B cell (primary cell): Measurements from ENCODE around the gene MAL. TPM values are rescaled to one million over a fixed set of nuclear protein-coding genes. Genes with fewer than 3 reads are reported as not detected.

Experiments
- ATAC-seq: fragments of 200-7000 bp; cut with Tn5 transposase; one replicate; pipeline ENCODE4 v1.10.0; 2021; ENCODE audit warnings: low read depth, mild to moderate bottlenecking, moderate number of reproducible peaks, moderate library complexity
- CTCF ChIA-PET: fragments of 350-600 bp; sonication (Branson Sonifier 250); formaldehyde crosslinking; loops from one replicate; lab custom pipeline; 2021; ENCODE audit warnings: antibody characterized with exemption, inconsistent platforms; lab: Charles Lee
- POLR2A ChIA-PET: fragments of 350-600 bp; sonication (Branson Sonifier 250); formaldehyde crosslinking; loops from one replicate; lab custom pipeline; 2021; ENCODE audit warnings: antibody characterized with exemption; lab: Charles Lee
- DNase-seq: peaks from one replicate; pipeline ENCODE4 v3.0.0; 2013
- H2AFZ ChIP-seq: 2 replicates; pipeline ENCODE4 v1.6.1; 2012; ENCODE audit warnings: mild to moderate bottlenecking, low read depth, low read length; ENCODE audit not compliant: insufficient read depth, poor library complexity, severe bottlenecking
- H3K27ac ChIP-seq, 2 donors: 1 replicate in 1 of 2; 2 replicates in 1 of 2; pipeline ENCODE4 v1.5.1; 2012 to 2013; ENCODE audit warnings: low read length in 2 of 2, mild to moderate bottlenecking in 2 of 2, moderate library complexity in 1 of 2
- H3K27me3 ChIP-seq, 4 experiments: fragments of 200-600 bp in 1 of 4; sonication (generic) in 1 of 4; replicated peaks in 1 of 4; 1 replicate in 2 of 4; 2 replicates in 2 of 4; pipeline versions ENCODE4 v1.6.1 to v1.7.0; 2013 to 2016; ENCODE audit warnings: low read length in 3 of 4, mild to moderate bottlenecking in 2 of 4, mixed read lengths in 1 of 4, moderate library complexity in 1 of 4; ENCODE audit not compliant: insufficient read depth in 4 of 4, control insufficient read depth in 3 of 4; ENCODE audit errors: control extremely low read depth in 1 of 4
- H3K36me3 ChIP-seq, 2 experiments: replicated peaks in 1 of 2; 1 replicate in 1 of 2; 2 replicates in 1 of 2; pipeline versions ENCODE4 v1.6.1 to v1.7.1; 2013; ENCODE audit warnings: low read length in 1 of 2; ENCODE audit not compliant: insufficient read depth in 2 of 2, control insufficient read depth in 1 of 2; ENCODE audit errors: control extremely low read depth in 1 of 2, extremely low read depth in 1 of 2
- H3K4me1 ChIP-seq, 2 donors: fragments of 200-600 bp in 1 of 2; sonication (generic) in 1 of 2; 1 replicate in 1 of 2; 2 replicates in 1 of 2; pipeline versions ENCODE4 v1.5.1 to v1.6.1; 2013 to 2017; ENCODE audit warnings: low read length in 2 of 2; ENCODE audit not compliant: control insufficient read depth in 2 of 2, insufficient read depth in 2 of 2
- H3K4me2 ChIP-seq: replicated peaks from 2 replicates; pipeline ENCODE3; 2012; ENCODE audit warnings: mild to moderate bottlenecking, low read depth, low read length; ENCODE audit not compliant: poor library complexity, severe bottlenecking
- H3K4me3 ChIP-seq, 5 experiments: fragments of 200-600 bp in 1 of 5; sonication (generic) in 1 of 5; 1 replicate in 3 of 5; 2 replicates in 2 of 5; pipeline versions ENCODE4 v1.5.1 to v1.7.0; 2011 to 2016; ENCODE audit warnings: low read length in 4 of 5, mild to moderate bottlenecking in 4 of 5, low read depth in 2 of 5, control low read depth in 1 of 5, moderate library complexity in 1 of 5; ENCODE audit not compliant: insufficient read depth in 1 of 5; ENCODE audit errors: control extremely low read depth in 1 of 5, extremely low read depth in 1 of 5
- H3K79me2 ChIP-seq: fragments of 200-600 bp; sonication (generic); one replicate; pipeline ENCODE4 v1.6.0; 2016; ENCODE audit warnings: low read length; ENCODE audit not compliant: control insufficient read depth, insufficient read depth
- H3K9ac ChIP-seq: fragments of 200-600 bp; sonication (generic); 2 replicates; pipeline ENCODE4 v1.6.1; 2017; ENCODE audit warnings: mild to moderate bottlenecking, low read length, moderate library complexity
- H3K9me3 ChIP-seq, 3 donors: one replicate each; pipeline versions ENCODE4 v1.6.1 to v1.7.1; 2013; ENCODE audit warnings: low read length in 2 of 3; ENCODE audit not compliant: control insufficient read depth in 2 of 3, insufficient read depth in 1 of 3; ENCODE audit errors: control extremely low read depth in 1 of 3
- H4K20me1 ChIP-seq: 2 replicates; pipeline ENCODE4 v1.6.0; 2012; ENCODE audit warnings: mild to moderate bottlenecking, low read length; ENCODE audit not compliant: insufficient read depth, control insufficient read depth, poor library complexity, severe bottlenecking
- H3K27ac Mint-ChIP-seq: one replicate; pipeline ENCODE4 v1.8.0; 2021; ENCODE audit warnings: mixed read lengths
- H3K27me3 Mint-ChIP-seq: one replicate; pipeline ENCODE4 v1.8.0; 2021; ENCODE audit warnings: mixed read lengths
- H3K4me1 Mint-ChIP-seq: one replicate; pipeline ENCODE4 v1.8.0; 2021; ENCODE audit warnings: mixed read lengths
- H3K4me3 Mint-ChIP-seq: one replicate; pipeline ENCODE4 v1.8.0; 2021; ENCODE audit warnings: mixed read lengths
- H3K9me3 Mint-ChIP-seq: one replicate; pipeline ENCODE4 v1.8.0; 2022; ENCODE audit warnings: mixed read lengths; ENCODE audit not compliant: insufficient read depth
- CTCF ChIP-seq: fragments of 200-600 bp; IDR thresholded peaks from one replicate; pipeline ENCODE4 v1.8.0; 2022; ENCODE audit warnings: antibody characterized with exemption, mild to moderate bottlenecking
- EZH2 ChIP-seq: IDR thresholded peaks from 2 replicates; pipeline ENCODE4 v1.6.1; 2012; ENCODE audit warnings: borderline replicate concordance, low read depth, mild to moderate bottlenecking, moderate library complexity, low read length; ENCODE audit not compliant: insufficient read depth, poor library complexity, severe bottlenecking
- WGBS: methylation state at CpG from one replicate; pipeline ENCODE4 v1.1.5; 2013; ENCODE audit warnings: missing lambda C conversion rate; ENCODE audit not compliant: insufficient coverage; 5-methylcytosine and 5-hydroxymethylcytosine counted together
- intact Hi-C: fragments of 100-400 bp; cut with micrococcal nuclease; formaldehyde crosslinking; loops from one replicate; pipeline ENCODE4 v1.10.0; 2022
- polyA plus RNA-seq: library from polyadenylated mRNA; depleted of rRNA; stranded (reverse); fragments of >200 nt; gene quantifications from 2 replicates; pipeline ENCODE4 v1.2.3, GENCODE V29; 2012
- total RNA-seq, 2 donors: library from RNA; stranded (reverse); fragments of 120-200 nt in 1 of 2; gene quantifications; 1 replicate in 1 of 2; 2 replicates in 1 of 2; pipeline versions ENCODE4 v1.2.3 to v1.2.4, GENCODE V29; 2013 to 2022

Gene MAL
- total and polyA plus RNA-seq, 2 donors (not counting 1 experiment from before 2014, with no cell fraction given) = 0.74 to 3.0 TPM

GRCh38 chr2:95039363-95039762 lies 13.9 kb downstream of the MAL start:
- TF ChIP-seq CTCF (no peak), EZH2 (no peak)
- Histone ChIP-seq H2AFZ (no peak overlapping the region), H3K4me2 (no peak overlapping the region), H3K9ac (no peak overlapping the region), H3K79me2 (no peaks in the 10 kb centered on the region), H3K27ac (no peak overlapping the region), H4K20me1 (no peaks in the 10 kb centered on the region), H3K4me1 (no peaks in the 10 kb centered on the region), H3K4me3 (no peak overlapping the region), H3K27me3 (peaks cover 0 to 9% (median 1%) of the 10 kb centered on the region in 4 experiments), H3K36me3 (no peaks in the 10 kb centered on the region), H3K9me3 (no peaks in the 10 kb centered on the region)
- DNase-seq (no peak), ATAC-seq (no peak)
- Mint-ChIP-seq H3K4me1 (no peaks in the 10 kb centered on the region), H3K27ac (no peak overlapping the region), H3K4me3 (no peak overlapping the region), H3K9me3 (peaks cover 22% of the 10 kb centered on the region), H3K27me3 (peaks cover 17% of the 10 kb centered on the region)
- CTCF ChIA-PET = no interaction called here
- WGBS = no CpG with 5 or more reads among the region's 1 CpG
- POLR2A ChIA-PET = no interaction called here
- intact Hi-C loops = no loop called here

GRCh38 chr2:95039978-95040377 lies 14.5 kb downstream of the MAL start:
- no peak for ATAC-seq
- no peak overlapping the region for H3K27ac ChIP-seq

More at GRCh38 chr2:95039978-95040377, 14.5 kb downstream of the MAL start:
- Histone ChIP-seq H3K36me3 (no peaks in the 10 kb centered on the region), H3K4me1 (no peaks in the 10 kb centered on the region), H3K9ac (no peak overlapping the region), H3K4me2 (no peak overlapping the region), H3K27me3 (peaks cover 0 to 9% (median 1%) of the 10 kb centered on the region in 4 experiments), H2AFZ (no peak overlapping the region), H3K4me3 (no peak overlapping the region), H3K9me3 (no peaks in the 10 kb centered on the region), H3K79me2 (no peaks in the 10 kb centered on the region), H4K20me1 (no peaks in the 10 kb centered on the region)
- Mint-ChIP-seq H3K27me3 (peaks cover 19% of the 10 kb centered on the region), H3K9me3 (peaks cover 22% of the 10 kb centered on the region), H3K27ac (no peak overlapping the region), H3K4me3 (no peak overlapping the region), H3K4me1 (no peaks in the 10 kb centered on the region)
- no peak for DNase-seq
- intact Hi-C loops = no loop called here
- 91% methylated on average over 6 of the region's 6 CpGs for WGBS
- TF ChIP-seq CTCF = no peak
- TF ChIP-seq EZH2 = no peak
- POLR2A ChIA-PET = no interaction called here
- CTCF ChIA-PET = no interaction called here
